ENCODE results near the gene FIBP.

DNA sequence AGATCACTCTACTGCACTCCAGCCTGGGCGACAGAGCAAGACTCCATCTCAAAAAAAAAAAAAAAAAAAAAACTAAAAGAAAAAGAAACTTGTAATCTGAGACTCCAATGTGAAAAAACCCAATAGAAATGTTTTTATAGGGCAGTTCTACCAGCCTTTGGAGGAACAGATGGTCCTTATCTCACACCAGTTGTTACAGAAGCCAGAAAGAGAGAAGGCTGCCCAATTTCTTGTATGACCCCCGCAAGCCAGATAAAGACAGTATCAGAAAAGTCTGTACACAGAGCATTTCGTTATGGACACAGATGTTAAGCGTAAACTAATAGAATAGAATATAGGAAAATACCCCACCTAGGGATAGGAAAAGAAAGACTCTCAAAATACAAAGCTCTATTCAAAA, 45.7 kb upstream of the FIBP start:
- TF ChIP-seq EZH2 (IDR thresholded peaks at IDR 0.05; ENCODE audit: borderline replicate concordance, low read depth, low read length, severe bottlenecking) = no peak
- TF ChIP-seq, protein P1, sequence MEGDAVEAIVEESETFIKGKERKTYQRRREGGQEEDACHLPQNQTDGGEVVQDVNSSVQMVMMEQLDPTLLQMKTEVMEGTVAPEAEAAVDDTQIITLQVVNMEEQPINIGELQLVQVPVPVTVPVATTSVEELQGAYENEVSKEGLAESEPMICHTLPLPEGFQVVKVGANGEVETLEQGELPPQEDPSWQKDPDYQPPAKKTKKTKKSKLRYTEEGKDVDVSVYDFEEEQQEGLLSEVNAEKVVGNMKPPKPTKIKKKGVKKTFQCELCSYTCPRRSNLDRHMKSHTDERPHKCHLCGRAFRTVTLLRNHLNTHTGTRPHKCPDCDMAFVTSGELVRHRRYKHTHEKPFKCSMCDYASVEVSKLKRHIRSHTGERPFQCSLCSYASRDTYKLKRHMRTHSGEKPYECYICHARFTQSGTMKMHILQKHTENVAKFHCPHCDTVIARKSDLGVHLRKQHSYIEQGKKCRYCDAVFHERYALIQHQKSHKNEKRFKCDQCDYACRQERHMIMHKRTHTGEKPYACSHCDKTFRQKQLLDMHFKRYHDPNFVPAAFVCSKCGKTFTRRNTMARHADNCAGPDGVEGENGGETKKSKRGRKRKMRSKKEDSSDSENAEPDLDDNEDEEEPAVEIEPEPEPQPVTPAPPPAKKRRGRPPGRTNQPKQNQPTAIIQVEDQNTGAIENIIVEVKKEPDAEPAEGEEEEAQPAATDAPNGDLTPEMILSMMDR (IDR thresholded peaks at IDR 0.05; ENCODE audit: borderline replicate concordance, extremely low read depth, low read length, poor library complexity, severe bottlenecking) = no peak
